ENCODE results near the gene TTC28. TPM values are rescaled to one million over a fixed set of nuclear protein-coding genes. Genes with fewer than 3 reads are reported as not detected.
A peak's percentile ranks its signal among the peaks of the same experiment; 100 is the strongest.

Gene TTC28
- total RNA-seq, 2 donors from 2014 or later = 29.2 to 74.6 TPM

- DNase-seq (ENCODE audit: low spot score) = no peak
These were observed 656.6 kb downstream of the TTC28 start for GRCh38 chr22:28023036-28023435.

GRCh38 chr22:28021998-28022660, 657.5 kb downstream of the TTC28 start:
- no peaks in the 10 kb centered on the region for H3K27me3 ChIP-seq (replicated peaks; ENCODE audit: insufficient read depth)
- H3K36me3 ChIP-seq = no peaks in the 10 kb centered on the region
- no peak overlapping the region for H3K4me3 ChIP-seq
- H3K4me1 ChIP-seq (replicated peaks) = no peaks in the 10 kb centered on the region
- intact Hi-C loops (cut with DNase I) = loop anchor here (2.0 to 5.0 kb wide), 2 partner anchors 573 to 800 kb away; no protein-coding TSS in a partner anchor
- TF ChIP-seq POLR2AphosphoS5 (IDR thresholded peaks at IDR 0.05) (no peak), POLR2A (IDR thresholded peaks at IDR 0.05) (no peak)
- TF ChIP-seq, protein P1, sequence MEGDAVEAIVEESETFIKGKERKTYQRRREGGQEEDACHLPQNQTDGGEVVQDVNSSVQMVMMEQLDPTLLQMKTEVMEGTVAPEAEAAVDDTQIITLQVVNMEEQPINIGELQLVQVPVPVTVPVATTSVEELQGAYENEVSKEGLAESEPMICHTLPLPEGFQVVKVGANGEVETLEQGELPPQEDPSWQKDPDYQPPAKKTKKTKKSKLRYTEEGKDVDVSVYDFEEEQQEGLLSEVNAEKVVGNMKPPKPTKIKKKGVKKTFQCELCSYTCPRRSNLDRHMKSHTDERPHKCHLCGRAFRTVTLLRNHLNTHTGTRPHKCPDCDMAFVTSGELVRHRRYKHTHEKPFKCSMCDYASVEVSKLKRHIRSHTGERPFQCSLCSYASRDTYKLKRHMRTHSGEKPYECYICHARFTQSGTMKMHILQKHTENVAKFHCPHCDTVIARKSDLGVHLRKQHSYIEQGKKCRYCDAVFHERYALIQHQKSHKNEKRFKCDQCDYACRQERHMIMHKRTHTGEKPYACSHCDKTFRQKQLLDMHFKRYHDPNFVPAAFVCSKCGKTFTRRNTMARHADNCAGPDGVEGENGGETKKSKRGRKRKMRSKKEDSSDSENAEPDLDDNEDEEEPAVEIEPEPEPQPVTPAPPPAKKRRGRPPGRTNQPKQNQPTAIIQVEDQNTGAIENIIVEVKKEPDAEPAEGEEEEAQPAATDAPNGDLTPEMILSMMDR (IDR thresholded peaks at IDR 0.05) = no peak
- DNase-seq (ENCODE audit: low spot score) = no peak
- H3K27ac ChIP-seq = no peak overlapping the region
- 90% methylated on average over 7 of the region's 7 CpGs for WGBS
- H3K9me3 ChIP-seq = no peaks in the 10 kb centered on the region

More at GRCh38 chr22:28023036-28023435, 656.6 kb downstream of the TTC28 start:
- no peaks in the 10 kb centered on the region for H3K4me1 ChIP-seq (replicated peaks)
- no peak overlapping the region for H3K4me3 ChIP-seq
- intact Hi-C loops (cut with DNase I) = loop anchor here (5.0 kb wide), 1 partner anchor 799 kb away; no protein-coding TSS in a partner anchor
- WGBS = 89% methylated on average over 5 of the region's 5 CpGs
- H3K27ac ChIP-seq = no peak overlapping the region
- no peaks in the 10 kb centered on the region for H3K36me3 ChIP-seq
- H3K9me3 ChIP-seq = no peaks in the 10 kb centered on the region
- no peak for TF ChIP-seq POLR2AphosphoS5 (IDR thresholded peaks at IDR 0.05)
- no peak for TF ChIP-seq POLR2A (IDR thresholded peaks at IDR 0.05)
- TF ChIP-seq, protein P1 (IDR thresholded peaks at IDR 0.05) = no peak
- H3K27me3 ChIP-seq (replicated peaks; ENCODE audit: insufficient read depth) = no peaks in the 10 kb centered on the region

- Histone ChIP-seq H3K27me3 (replicated peaks; ENCODE audit: insufficient read depth) (no peaks in the 10 kb centered on the region), H3K36me3 (no peaks in the 10 kb centered on the region), H3K9me3 (no peaks in the 10 kb centered on the region), H3K27ac (no peak overlapping the region), H3K4me1 (replicated peaks) (no peaks in the 10 kb centered on the region), H3K4me3 (no peak overlapping the region)
- intact Hi-C loops (cut with DNase I) = loop anchor here (2.0 to 5.0 kb wide), 2 partner anchors 573 to 801 kb away; no protein-coding TSS in a partner anchor
- DNase-seq (ENCODE audit: low spot score) = no peak
- TF ChIP-seq, protein P1 (IDR thresholded peaks at IDR 0.05) = no peak
- TF ChIP-seq POLR2AphosphoS5 (IDR thresholded peaks at IDR 0.05) (no peak), POLR2A (IDR thresholded peaks at IDR 0.05) (no peak)
- 90% methylated on average over 14 of the region's 15 CpGs for whole genome bisulfite sequencing
These were observed 658.3 kb downstream of the TTC28 start for GRCh38 chr22:28021116-28021997.

- Histone ChIP-seq H3K36me3 (no peaks in the 10 kb centered on the region), H3K4me3 (no peak overlapping the region), H3K4me1 (replicated peaks) (no peaks in the 10 kb centered on the region), H3K27ac (no peak overlapping the region), H3K9me3 (no peaks in the 10 kb centered on the region), H3K27me3 (replicated peaks; ENCODE audit: insufficient read depth) (no peaks in the 10 kb centered on the region)
- intact Hi-C loops (cut with DNase I) = loop anchor here (2.0 to 5.0 kb wide), 3 partner anchors 47 to 802 kb away; no protein-coding TSS in a partner anchor
- TF ChIP-seq, protein P1 (IDR thresholded peaks at IDR 0.05) = peak; percentile 89 to 93 (median 92)
- TF ChIP-seq POLR2A (IDR thresholded peaks at IDR 0.05) (no peak), POLR2AphosphoS5 (IDR thresholded peaks at IDR 0.05) (peak; percentile 44)
- DNase-seq (ENCODE audit: low spot score) = peak; percentile 64
- WGBS = 34% methylated on average over 20 of the region's 20 CpGs
These were observed 659.5 kb downstream of the TTC28 start for GRCh38 chr22:28019881-28020861.
